Measurements from ENCODE around the gene PIGK.
"Not testable (repeated sequence)": the region's sequence is repeated elsewhere in the genome, so short reads cannot be mapped to it uniquely, and the experiment has no call there.

The PIGK gene

DNA sequence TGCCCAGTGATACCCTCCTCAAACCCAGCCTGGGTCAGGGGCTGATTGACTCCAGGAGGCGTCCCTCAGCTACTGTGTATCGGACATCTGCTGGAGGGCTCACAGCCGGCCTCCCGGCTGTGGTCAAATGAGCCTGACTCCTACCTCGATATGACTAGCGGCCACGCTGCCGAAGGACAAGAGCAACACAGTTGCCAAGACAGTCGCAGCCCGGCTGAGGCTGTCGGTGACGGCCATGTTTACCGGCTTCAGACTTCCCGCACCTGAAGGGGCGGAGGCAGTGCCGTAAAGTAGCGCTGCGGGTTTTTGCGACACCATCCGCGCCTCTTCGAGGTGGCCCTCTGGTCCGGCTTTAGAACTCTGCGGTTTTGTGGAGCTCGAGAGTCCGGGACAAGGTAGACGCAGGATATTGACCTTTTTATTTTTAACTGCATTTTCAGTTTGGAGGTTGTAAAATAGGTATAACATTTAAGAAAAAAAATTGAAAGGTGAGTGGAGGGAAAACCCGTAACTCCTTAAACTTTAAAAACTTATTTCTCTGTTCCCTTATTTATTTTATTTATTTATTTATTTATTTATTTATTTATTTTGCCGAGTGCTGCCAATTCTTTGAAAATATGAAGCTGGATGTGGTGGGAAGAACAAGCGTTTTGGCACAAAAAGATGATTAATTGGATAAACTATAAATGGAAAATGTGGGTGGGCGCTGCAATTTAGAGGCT is at the start of gene PIGK:
Gene PIGK (minus strand): TSS at position 265 of the 722 bp plus-strand sequence. CDS start 28 bp downstream, at position 237.
- peak; percentile 89 to 93 for DNase-seq

DNA sequence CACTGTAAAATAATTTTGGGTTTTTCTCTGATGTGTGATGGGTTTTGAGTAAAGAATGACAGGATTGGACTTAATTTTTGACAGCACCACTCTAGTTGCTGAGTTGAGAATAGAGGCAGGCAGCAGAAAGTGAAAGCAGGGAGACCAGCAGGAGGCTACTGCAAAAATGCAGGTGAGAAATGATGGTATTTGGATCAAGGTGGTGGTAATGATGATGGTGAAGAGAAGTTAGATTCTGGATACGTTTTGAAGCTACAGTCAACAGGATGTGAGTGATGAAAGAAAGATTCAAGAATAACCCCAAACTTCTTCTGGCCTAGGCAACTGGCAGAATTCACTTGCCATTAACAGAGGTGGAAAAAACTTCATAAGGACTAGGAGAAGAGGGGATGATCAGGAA is 47.8 kb upstream of the PIGK start:
- no peak for DNase-seq

DNA sequence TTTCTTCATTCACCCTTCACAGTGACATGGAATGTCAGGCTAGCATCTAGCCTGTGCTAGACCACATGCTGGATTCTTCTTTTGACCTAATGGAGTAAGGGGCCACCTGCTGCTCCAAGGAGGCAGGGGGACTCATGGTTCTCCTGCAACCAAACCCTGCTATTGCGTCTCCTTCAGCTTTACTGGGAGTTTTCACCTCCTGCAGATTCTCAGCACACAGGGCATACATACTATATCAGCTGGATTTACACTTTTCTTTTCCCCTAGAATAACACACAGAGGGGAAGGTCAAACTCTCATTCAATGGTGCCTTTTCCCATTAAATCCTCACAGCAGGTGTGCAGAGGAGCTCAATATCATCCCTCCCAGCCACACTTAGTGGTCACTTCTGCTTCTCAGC is 46.0 kb upstream of the PIGK start:
- no peak for DNase-seq

DNA sequence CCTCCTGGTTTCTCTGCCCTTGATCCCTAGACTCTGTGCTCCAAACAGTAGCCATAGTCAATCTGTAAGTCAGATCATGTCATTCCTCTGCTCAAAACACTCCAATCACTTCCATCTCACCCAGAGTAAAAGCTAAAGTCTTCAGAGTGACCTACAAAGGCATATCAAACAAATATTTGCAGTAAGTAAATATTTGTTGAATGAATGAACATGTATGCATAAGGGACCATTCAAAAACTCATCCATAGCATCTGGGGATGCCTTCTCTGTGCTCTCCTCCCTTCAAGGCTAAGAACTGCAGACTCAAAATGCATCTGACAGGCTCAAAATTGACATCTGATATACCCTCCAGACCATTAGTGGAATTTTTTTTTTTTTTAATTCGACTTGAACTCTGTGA is 44.5 kb upstream of the PIGK start:
- DNase-seq: no peak

GRCh38 chr1:77253211-77253610 is 34.0 kb upstream of the PIGK start:
- DNase-seq: no peak

DNA sequence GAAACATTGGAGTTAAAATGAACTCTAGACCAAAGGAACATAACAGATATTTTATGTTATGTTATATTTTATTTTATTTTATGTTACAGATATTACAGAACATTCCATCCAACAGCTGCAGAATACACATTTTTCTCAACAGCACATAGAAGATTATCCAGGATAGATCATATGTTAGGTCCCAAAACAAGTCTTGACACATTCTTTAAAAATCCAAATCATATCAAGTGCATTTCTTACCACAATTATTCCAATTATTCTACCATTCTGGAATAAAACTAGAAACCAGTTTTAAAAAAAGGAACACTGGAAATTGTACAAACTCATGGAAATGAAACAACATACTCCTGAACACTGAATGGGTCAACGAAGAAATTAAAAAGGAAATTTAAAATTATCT is 30.9 kb upstream of the PIGK start:
- DNase-seq: no peak

GRCh38 chr1:77245830-77246229 is 26.6 kb upstream of the PIGK start:
- DNase-seq: no peak

GRCh38 chr1:77239311-77239710 is 20.1 kb upstream of the PIGK start:
- no peak for DNase-seq

DNA sequence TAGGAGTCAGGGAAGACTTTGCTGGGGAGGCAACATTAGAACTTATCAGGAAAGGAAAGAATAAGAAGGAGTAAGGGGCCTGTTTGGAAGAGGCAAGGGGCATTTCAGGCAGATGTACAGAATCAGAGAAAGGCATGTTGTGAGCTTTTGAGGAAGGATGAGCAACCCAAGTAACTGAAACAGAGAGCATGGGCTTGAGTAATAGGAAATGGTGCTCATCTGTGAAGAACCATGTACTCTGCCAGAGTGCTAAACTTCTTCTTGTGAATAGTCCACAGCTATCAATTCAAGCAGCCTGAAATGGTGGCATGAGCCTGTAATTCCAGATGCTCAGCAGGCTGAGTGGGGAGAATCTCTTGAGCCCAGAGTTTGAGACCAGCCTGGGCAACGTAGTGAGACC is 19.2 kb upstream of the PIGK start:
- no peak for DNase-seq

- DNase-seq: no peak
These were observed 15.7 kb upstream of the PIGK start for GRCh38 chr1:77234943-77235342.

GRCh38 chr1:77234096-77234495 is 14.9 kb upstream of the PIGK start:
- DNase-seq: no peak

GRCh38 chr1:77232829-77233228 is 13.6 kb upstream of the PIGK start:
- DNase-seq: no peak

DNA sequence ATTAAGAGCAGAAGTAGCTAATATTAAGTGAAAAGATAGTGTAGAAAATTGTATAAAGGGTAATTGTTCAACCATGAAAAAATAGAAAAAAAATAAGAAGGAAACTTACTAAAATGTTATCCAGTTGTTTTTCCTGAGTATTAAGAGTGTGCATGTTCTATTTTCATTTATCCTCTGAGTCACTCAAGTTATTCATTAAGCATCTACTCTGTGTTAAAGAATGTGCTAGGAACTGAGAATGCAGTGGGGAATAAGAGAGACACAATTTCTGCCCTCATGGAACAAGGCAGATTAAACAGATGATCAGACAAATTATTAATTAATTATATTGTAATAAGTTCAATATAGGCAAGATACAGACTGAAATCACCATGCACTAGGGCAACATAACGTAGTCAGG is 10.8 kb upstream of the PIGK start:
- no peak for DNase-seq

DNA sequence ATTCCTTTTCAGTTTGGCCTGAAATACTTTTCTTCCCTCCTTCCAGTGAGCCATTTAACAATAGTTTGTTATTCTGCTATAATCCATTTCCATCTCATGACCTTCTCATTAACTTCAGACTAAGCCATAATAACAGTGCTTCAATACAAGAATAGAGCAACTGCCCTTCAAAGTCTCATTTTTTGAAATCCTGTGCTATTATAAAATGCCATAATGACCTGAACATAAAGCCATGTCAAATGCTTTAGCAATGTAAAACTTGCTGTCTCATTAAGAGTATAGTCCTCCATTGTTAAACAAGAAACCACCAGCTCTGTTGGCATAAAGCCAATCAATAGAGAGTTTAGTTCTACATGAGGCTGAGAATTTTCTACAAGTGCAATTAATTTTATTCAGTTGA is 9.6 kb upstream of the PIGK start:
- no peak for DNase-seq

GRCh38 chr1:77227381-77227780 is 8.2 kb upstream of the PIGK start:
- DNase-seq: no peak

GRCh38 chr1:77222496-77222895 is 3.3 kb upstream of the PIGK start:
- DNase-seq: no peak

DNA sequence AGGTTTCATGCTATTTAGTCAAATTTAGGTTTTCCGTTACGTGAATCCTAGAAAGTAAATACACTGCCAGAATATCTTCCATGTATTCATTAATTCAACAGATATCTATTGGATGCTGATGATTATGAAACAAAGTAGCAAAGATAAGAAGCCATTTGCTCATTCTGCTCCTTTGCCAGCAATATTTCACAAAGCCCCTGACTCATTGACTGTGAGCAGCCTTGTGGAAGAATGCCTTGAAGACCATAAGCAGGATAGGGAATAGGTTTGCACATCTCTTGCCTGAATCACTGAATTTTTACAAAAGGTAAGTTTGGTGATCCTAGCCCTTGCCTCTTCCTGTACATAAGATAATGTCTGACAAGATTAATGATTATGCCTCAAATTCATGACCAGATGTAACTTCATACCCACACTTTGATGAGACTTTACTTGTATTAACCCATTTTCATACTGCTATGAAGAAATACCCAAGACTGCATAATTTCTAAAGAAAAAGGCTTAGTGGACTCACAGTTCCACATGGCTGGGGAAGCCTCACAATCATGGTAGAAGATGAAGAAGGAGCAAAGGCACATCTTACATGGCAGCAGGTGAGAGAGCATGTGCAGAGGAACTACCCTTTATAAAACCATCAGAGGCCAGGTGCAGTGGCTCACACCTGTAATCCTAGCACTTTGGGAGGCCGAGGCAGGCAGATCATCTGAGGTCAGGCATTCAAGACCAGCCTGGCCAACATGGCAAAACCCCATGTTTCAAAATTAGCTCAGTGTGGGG is 1.6 kb upstream of the PIGK start:
- no peak for DNase-seq

- no peak for DNase-seq
These were observed 609 bp downstream of the PIGK start for GRCh38 chr1:77218477-77219165.

DNA sequence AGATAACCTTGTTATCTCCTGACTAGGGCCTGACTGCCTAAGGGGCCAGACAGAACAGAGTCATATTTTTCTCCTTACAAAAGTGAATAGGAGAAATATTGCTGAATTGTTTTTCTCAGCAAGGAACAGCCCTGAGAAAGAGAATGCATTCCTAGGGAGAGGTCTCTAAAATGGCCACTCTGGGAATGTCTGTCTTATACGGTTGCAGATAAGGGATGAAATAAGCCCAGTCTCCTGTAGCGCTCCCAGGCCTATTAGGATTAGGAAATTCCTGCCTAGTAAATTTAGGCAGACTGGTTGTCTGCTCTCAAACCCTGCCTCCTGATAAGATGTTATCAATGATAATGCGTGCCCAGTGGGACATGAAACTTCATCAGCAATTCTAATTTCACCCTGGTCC is 15.2 kb downstream of the PIGK start:
- DNase-seq: not testable (repeated sequence)

DNA sequence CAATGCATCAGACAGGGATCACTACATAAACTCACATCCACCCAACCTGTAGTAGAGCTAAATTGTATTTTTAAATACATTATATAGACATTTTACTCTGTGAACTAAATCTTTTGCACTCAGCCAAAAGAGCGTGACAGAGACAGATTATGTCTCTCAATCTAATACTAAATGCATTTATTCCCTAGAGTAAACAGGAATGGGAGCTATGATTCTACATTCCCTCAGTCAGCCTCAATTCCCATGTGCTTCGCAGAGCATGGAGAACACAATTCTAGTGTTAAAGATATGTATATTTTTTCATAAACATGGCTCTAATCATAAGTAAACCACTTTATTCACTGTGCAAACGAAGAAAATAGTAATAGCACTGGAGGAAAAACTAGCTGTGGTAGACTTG is 16.5 kb downstream of the PIGK start:
- DNase-seq: no peak

- no peak for DNase-seq
These were observed 18.4 kb downstream of the PIGK start for GRCh38 chr1:77200806-77201205.

DNA sequence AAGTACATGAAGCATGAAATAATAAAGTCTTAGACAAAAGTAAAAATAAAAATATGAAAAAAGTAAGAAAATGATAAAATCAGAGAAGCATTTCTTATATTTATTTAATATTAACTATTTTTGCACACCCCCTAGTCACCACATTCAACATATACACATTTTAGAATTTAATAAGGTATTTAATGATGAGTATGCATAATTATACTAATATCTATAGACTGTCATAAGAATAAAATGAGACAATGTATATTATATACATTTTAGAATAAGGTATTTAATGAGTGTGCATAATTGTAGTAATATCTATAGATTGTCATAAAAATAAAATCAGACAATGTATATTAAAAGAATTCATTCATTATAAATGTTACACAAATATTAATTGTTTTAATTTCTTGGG is 18.9 kb downstream of the PIGK start:
- DNase-seq: no peak

DNA sequence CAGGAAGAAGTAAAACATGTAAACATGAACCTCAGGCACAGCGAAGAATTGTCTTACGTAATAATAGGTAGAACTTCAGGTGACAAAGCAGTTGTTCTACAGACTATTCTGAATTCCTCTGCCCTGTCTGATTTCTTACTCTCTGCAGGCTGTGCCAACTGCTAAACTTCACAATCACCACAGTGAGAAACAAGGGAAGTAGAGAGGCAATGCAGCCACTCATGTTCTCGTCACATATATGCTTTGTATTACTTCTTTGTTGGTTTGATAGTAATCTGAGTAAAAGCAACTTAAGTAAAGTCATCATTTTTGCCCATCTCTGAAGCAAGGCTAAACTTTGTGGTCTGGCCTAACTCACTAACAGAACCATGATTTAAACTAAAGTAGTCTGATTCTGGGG is 21.9 kb downstream of the PIGK start:
- no peak for DNase-seq

DNA sequence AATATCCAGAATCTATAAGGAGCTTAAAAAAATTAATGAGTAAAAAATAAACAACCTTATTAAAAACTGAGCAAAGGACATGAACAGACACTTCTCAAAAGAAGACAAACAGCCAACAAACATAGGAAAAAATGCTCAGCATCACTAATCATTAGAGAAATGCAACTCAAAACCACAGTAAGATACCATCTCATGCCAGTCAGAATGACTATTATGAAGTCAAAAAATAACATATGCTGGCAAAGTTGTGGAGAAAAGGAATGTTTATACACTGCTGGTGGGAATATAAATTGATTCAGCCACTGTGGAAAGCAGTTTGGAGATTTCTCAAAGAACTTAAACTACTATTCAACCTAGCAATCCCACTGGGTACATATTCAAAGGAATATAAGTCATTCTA is 25.3 kb downstream of the PIGK start:
- no peak for DNase-seq

Measured in activated CD4-positive, alpha-beta T cell treated with anti-CD3 and anti-CD28 coated beads, Interleukin-2, amount 50 U/mL, for 48 hours (primary cell).